A549 (cell line): ENCODE results near the gene ZNF593OS.

Source experiments
- BHLHE40 ChIP-seq: IDR thresholded peaks from 2 replicates; pipeline ENCODE4 v1.6.1; 2012; ENCODE audit warnings: low read depth, low read length, inconsistent platforms
- CEBPB ChIP-seq, 2 experiments: fragments of >200 bp in 1 of 2; sonication (Bioruptor Twin) in 1 of 2; formaldehyde crosslinking in 1 of 2; IDR thresholded peaks; 2 replicates each; pipeline ENCODE4 v1.6.1; 2012 to 2016
- CTCF ChIP-seq: fragments of >200 bp; sonication (Bioruptor Twin); formaldehyde crosslinking; IDR thresholded peaks from 3 replicates; pipeline ENCODE4 v1.5.1; 2016
- FOSL2 ChIP-seq, 2 experiments: fragments of 450-650 bp in 1 of 2; fragments of >200 bp in 1 of 2; sonication (Bioruptor Twin) in 1 of 2; formaldehyde crosslinking; IDR thresholded peaks; 2 replicates each; pipeline versions ENCODE4 v1.5.0 to v1.6.1; 2016 to 2020; ENCODE audit warnings: mild to moderate bottlenecking in 1 of 2, moderate library complexity in 1 of 2
- POLR2A ChIP-seq: IDR thresholded peaks from 2 replicates; pipeline ENCODE4 v1.6.1; 2012; ENCODE audit warnings: mild to moderate bottlenecking, low read length
- REST ChIP-seq: fragments of 200-600 bp; sonication (generic); IDR thresholded peaks from 2 replicates; pipeline ENCODE4 v1.6.1; 2016; ENCODE audit warnings: antibody characterized with exemption, mild to moderate bottlenecking, moderate library complexity
- RFX5 ChIP-seq: fragments of 450-650 bp; IDR thresholded peaks from 2 replicates; pipeline ENCODE4 v1.7.1; 2014; ENCODE audit warnings: antibody characterized with exemption, mild to moderate bottlenecking, moderate library complexity
- ZSCAN20 ChIP-seq: fragments of 250-450 bp; sonication (Bioruptor Pico); IDR thresholded peaks from 2 replicates; pipeline ENCODE4 v1.8.0; 2022; ENCODE audit warnings: mild to moderate bottlenecking, moderate library complexity
- TF ChIP-seq, protein P1 (sequence below): fragments of 450-650 bp; IDR thresholded peaks from 2 replicates; pipeline ENCODE4 v1.6.1; 2014; ENCODE audit warnings: antibody characterized with exemption

- TF ChIP-seq CTCF, result no peak
- TF ChIP-seq FOSL2 (IDR thresholded peaks at IDR 0.05), result no peak
- no peak for TF ChIP-seq FOSL2 (CRISPR knock-in tag; IDR thresholded peaks at IDR 0.05)
- TF ChIP-seq RFX5, result no peak
- TF ChIP-seq BHLHE40, result no peak
- TF ChIP-seq, protein P1, sequence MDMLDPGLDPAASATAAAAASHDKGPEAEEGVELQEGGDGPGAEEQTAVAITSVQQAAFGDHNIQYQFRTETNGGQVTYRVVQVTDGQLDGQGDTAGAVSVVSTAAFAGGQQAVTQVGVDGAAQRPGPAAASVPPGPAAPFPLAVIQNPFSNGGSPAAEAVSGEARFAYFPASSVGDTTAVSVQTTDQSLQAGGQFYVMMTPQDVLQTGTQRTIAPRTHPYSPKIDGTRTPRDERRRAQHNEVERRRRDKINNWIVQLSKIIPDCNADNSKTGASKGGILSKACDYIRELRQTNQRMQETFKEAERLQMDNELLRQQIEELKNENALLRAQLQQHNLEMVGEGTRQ, result no peak
- TF ChIP-seq REST, result no peak
- no peak for TF ChIP-seq ZSCAN20 (CRISPR knock-in tag)
- no peak for TF ChIP-seq CEBPB (IDR thresholded peaks at IDR 0.05)
- no peak for TF ChIP-seq POLR2A
These were observed 16.8 kb upstream of the ZNF593OS start for GRCh38 chr1:26188477-26188876.
